ENCODE data around the gene NTN1.

NTN1 gene

DNA sequence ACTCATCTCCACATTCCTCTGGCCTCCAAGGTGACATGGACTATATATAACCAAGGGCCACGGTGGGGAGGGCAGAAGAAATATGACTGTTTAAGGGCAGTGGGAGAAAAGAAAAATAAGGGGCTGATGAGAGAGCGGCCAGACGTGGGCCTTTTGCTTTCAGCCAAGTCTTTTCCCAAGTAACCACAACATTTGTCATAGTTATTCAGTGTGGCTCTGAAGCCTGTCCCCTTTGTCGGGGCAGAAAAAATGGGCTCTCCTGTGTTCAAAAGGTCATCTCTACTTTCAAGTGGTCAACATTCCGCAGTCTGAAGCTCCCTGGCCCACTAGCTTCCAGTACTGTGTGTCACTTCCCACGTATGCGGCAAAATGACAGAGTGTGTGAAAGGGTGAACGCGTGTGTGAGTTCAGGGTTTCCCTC is 245.4 kb downstream of the NTN1 start:
- TF ChIP-seq, protein P1, sequence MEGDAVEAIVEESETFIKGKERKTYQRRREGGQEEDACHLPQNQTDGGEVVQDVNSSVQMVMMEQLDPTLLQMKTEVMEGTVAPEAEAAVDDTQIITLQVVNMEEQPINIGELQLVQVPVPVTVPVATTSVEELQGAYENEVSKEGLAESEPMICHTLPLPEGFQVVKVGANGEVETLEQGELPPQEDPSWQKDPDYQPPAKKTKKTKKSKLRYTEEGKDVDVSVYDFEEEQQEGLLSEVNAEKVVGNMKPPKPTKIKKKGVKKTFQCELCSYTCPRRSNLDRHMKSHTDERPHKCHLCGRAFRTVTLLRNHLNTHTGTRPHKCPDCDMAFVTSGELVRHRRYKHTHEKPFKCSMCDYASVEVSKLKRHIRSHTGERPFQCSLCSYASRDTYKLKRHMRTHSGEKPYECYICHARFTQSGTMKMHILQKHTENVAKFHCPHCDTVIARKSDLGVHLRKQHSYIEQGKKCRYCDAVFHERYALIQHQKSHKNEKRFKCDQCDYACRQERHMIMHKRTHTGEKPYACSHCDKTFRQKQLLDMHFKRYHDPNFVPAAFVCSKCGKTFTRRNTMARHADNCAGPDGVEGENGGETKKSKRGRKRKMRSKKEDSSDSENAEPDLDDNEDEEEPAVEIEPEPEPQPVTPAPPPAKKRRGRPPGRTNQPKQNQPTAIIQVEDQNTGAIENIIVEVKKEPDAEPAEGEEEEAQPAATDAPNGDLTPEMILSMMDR (IDR thresholded peaks at IDR 0.05; ENCODE audit: extremely low read depth, missing control alignments) = no peak
- DNase-seq (ENCODE audit: low spot score) = no peak

DNA sequence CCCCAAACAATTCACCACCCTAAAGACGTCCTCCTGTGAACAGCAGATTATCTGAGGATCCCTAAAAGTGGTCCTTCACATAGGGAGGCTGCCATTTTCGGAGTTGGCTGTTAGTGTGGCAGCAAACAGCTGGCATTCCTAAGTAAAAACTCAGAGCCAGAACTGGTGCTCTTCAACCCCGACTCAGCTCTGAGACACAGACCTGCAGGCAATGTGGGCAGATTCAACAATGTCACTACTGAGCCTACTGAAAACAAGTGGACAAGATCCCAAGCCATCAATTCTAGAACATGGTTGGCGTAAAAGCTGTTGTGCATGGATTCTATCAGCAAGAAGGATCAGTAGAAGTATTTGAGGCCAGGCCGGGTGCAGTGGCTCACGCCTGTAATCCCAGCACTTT is 247.2 kb downstream of the NTN1 start:
- TF ChIP-seq, protein P1 (IDR thresholded peaks at IDR 0.05; ENCODE audit: extremely low read depth, missing control alignments) = no peak
- no peak for DNase-seq (ENCODE audit: low spot score)

- no peak for DNase-seq (ENCODE audit: low spot score)
- TF ChIP-seq, protein P1 (IDR thresholded peaks at IDR 0.05; ENCODE audit: extremely low read depth, missing control alignments) = no peak
These were observed 248.2 kb downstream of the NTN1 start for GRCh38 chr17:9269350-9270035.

GRCh38 chr17:9270921-9271320 is 249.6 kb downstream of the NTN1 start:
- TF ChIP-seq, protein P1 (IDR thresholded peaks at IDR 0.05; ENCODE audit: extremely low read depth, missing control alignments) = no peak
- no peak for DNase-seq (ENCODE audit: low spot score)

GRCh38 chr17:9271989-9272388 is 250.7 kb downstream of the NTN1 start:
- DNase-seq (ENCODE audit: low spot score) = no peak
- TF ChIP-seq, protein P1 (IDR thresholded peaks at IDR 0.05; ENCODE audit: extremely low read depth, missing control alignments) = no peak

GRCh38 chr17:9272501-9273200 is 251.3 kb downstream of the NTN1 start:
- DNase-seq (ENCODE audit: low spot score) = no peak
- TF ChIP-seq, protein P1 (IDR thresholded peaks at IDR 0.05; ENCODE audit: extremely low read depth, missing control alignments) = no peak

Measured in GM20000 (cell line).